GM21360 (cell line): ENCODE results near the gene FRY.

Experiments
- ATAC-seq: cut with Tn5 transposase; IDR thresholded peaks from one replicate; pipeline ENCODE4 v1.9.1; 2021; ENCODE audit warnings: mild to moderate bottlenecking, moderate library complexity; ENCODE audit not compliant: unreplicated experiment

The FRY gene

GRCh38 chr13:32165796-32166195, 134.2 kb downstream of the FRY start:
- ATAC-seq = no peak

GRCh38 chr13:32168131-32168530, 136.6 kb downstream of the FRY start:
- ATAC-seq = no peak

- ATAC-seq = no peak
These were observed 139.3 kb downstream of the FRY start for GRCh38 chr13:32170841-32171240.

GRCh38 chr13:32173881-32174280, 142.3 kb downstream of the FRY start:
- no peak for ATAC-seq

- ATAC-seq = no peak
These were observed 142.8 kb downstream of the FRY start for GRCh38 chr13:32174366-32174765.

- ATAC-seq = no peak
These were observed 143.7 kb downstream of the FRY start for GRCh38 chr13:32175307-32175706.

- ATAC-seq = no peak
These were observed 144.4 kb downstream of the FRY start for GRCh38 chr13:32175943-32176342.

- ATAC-seq = no peak
These were observed 145.1 kb downstream of the FRY start for GRCh38 chr13:32176696-32177095.

GRCh38 chr13:32178763-32179162, 147.2 kb downstream of the FRY start:
- ATAC-seq = no peak

- ATAC-seq = no peak
These were observed 148.1 kb downstream of the FRY start for GRCh38 chr13:32179708-32180107.

GRCh38 chr13:32187651-32188050, 156.1 kb downstream of the FRY start:
- ATAC-seq = no peak

- no peak for ATAC-seq
These were observed 160.0 kb downstream of the FRY start for GRCh38 chr13:32191452-32191998.

- no peak for ATAC-seq
These were observed 164.1 kb downstream of the FRY start for GRCh38 chr13:32195713-32196112.

- no peak for ATAC-seq
These were observed 167.6 kb downstream of the FRY start for GRCh38 chr13:32199168-32199567.

- no peak for ATAC-seq
These were observed 169.2 kb downstream of the FRY start for GRCh38 chr13:32200741-32201140.

- no peak for ATAC-seq
These were observed 170.2 kb downstream of the FRY start for GRCh38 chr13:32201809-32202208.

- no peak for ATAC-seq
These were observed 170.7 kb downstream of the FRY start for GRCh38 chr13:32202268-32202667.

- no peak for ATAC-seq
These were observed 171.6 kb downstream of the FRY start for GRCh38 chr13:32203221-32203620.

- no peak for ATAC-seq
These were observed 172.2 kb downstream of the FRY start for GRCh38 chr13:32203736-32204135.

- no peak for ATAC-seq
These were observed 174.0 kb downstream of the FRY start for GRCh38 chr13:32205431-32206096.

- ATAC-seq = no peak
These were observed 174.6 kb downstream of the FRY start for GRCh38 chr13:32206097-32206740.

GRCh38 chr13:32208860-32209259, 177.3 kb downstream of the FRY start:
- ATAC-seq = no peak
